Measurements from ENCODE around the gene NUTM1.
"Not testable (repeated sequence)": the region's sequence is repeated elsewhere in the genome, so short reads cannot be mapped to it uniquely, and the experiment has no call there.

The NUTM1 gene

GRCh38 chr15:34347951-34348638 lies 5.0 kb downstream of the NUTM1 start:
- TF ChIP-seq CTCF (conservative IDR thresholded peaks at IDR 0.05; ENCODE audit: control insufficient read depth, insufficient read depth, low read depth, low read length) = no peak
- H3K4me3 ChIP-seq (ENCODE audit: control insufficient read depth, low read depth, low read length) = no peak overlapping the region
- DNase-seq (ENCODE audit: low read depth) = no peak

- TF ChIP-seq CTCF (conservative IDR thresholded peaks at IDR 0.05; ENCODE audit: control insufficient read depth, insufficient read depth, low read depth, low read length) = no peak
- no peak overlapping the region for H3K4me3 ChIP-seq (ENCODE audit: control insufficient read depth, low read depth, low read length)
- DNase-seq (ENCODE audit: low read depth) = no peak
Observed at GRCh38 chr15:34348735-34349300, 5.7 kb downstream of the NUTM1 start.

GRCh38 chr15:34349769-34350168 lies 6.7 kb downstream of the NUTM1 start:
- H3K4me3 ChIP-seq (ENCODE audit: control insufficient read depth, low read depth, low read length) = no peak overlapping the region
- no peak for DNase-seq (ENCODE audit: low read depth)
- TF ChIP-seq CTCF (conservative IDR thresholded peaks at IDR 0.05; ENCODE audit: control insufficient read depth, insufficient read depth, low read depth, low read length) = no peak

GRCh38 chr15:34352996-34353395 lies 9.9 kb downstream of the NUTM1 start:
- H3K4me3 ChIP-seq (ENCODE audit: control insufficient read depth, low read depth, low read length); DNase-seq (ENCODE audit: low read depth): not testable (repeated sequence)

- no peak for DNase-seq (ENCODE audit: low read depth)
- no peak for TF ChIP-seq CTCF (conservative IDR thresholded peaks at IDR 0.05; ENCODE audit: control insufficient read depth, insufficient read depth, low read depth, low read length)
- H3K4me3 ChIP-seq (ENCODE audit: control insufficient read depth, low read depth, low read length) = no peak overlapping the region
Observed at GRCh38 chr15:34353627-34354026, 10.5 kb downstream of the NUTM1 start.

GRCh38 chr15:34354286-34354685 lies 11.2 kb downstream of the NUTM1 start:
- H3K4me3 ChIP-seq (ENCODE audit: control insufficient read depth, low read depth, low read length) = no peak overlapping the region
- no peak for DNase-seq (ENCODE audit: low read depth)
- no peak for TF ChIP-seq CTCF (conservative IDR thresholded peaks at IDR 0.05; ENCODE audit: control insufficient read depth, insufficient read depth, low read depth, low read length)

- DNase-seq (ENCODE audit: low read depth) = peak; percentile 29
Observed at GRCh38 chr15:34355241-34355640, 12.1 kb downstream of the NUTM1 start.

More at GRCh38 chr15:34355241-34355640, 12.1 kb downstream of the NUTM1 start:
- TF ChIP-seq CTCF (conservative IDR thresholded peaks at IDR 0.05; ENCODE audit: control insufficient read depth, insufficient read depth, low read depth, low read length) = no peak
- no peak overlapping the region for H3K4me3 ChIP-seq (ENCODE audit: control insufficient read depth, low read depth, low read length)
